ENCODE results near the gene RCL1.

The RCL1 gene

GRCh38 chr9:4890242-4890641 lies 97.5 kb downstream of the RCL1 start:
- TF ChIP-seq TAF1 (IDR thresholded peaks at IDR 0.05; ENCODE audit: borderline replicate concordance, insufficient read depth, low read length) (no peak), FOXP2 (optimal IDR thresholded peaks at IDR 0.05; ENCODE audit: borderline replicate concordance, extremely low read depth, extremely low read length, insufficient read depth) (no peak), POLR2AphosphoS5 (IDR thresholded peaks at IDR 0.05; ENCODE audit: low read depth, low read length) (no peak), SIN3A (IDR thresholded peaks at IDR 0.05; ENCODE audit: borderline replicate concordance, insufficient read depth, low read length) (no peak), REST (IDR thresholded peaks at IDR 0.05; ENCODE audit: insufficient read depth in 1 of 2, low read depth in 2 of 2, low read length in 2 of 2) (no peak)

GRCh38 chr9:4890929-4891328 lies 98.2 kb downstream of the RCL1 start:
- TF ChIP-seq SIN3A (IDR thresholded peaks at IDR 0.05; ENCODE audit: borderline replicate concordance, insufficient read depth, low read length) (no peak), TAF1 (IDR thresholded peaks at IDR 0.05; ENCODE audit: borderline replicate concordance, insufficient read depth, low read length) (no peak), FOXP2 (optimal IDR thresholded peaks at IDR 0.05; ENCODE audit: borderline replicate concordance, extremely low read depth, extremely low read length, insufficient read depth) (no peak), POLR2AphosphoS5 (IDR thresholded peaks at IDR 0.05; ENCODE audit: low read depth, low read length) (no peak), REST (IDR thresholded peaks at IDR 0.05; ENCODE audit: insufficient read depth in 1 of 2, low read depth in 2 of 2, low read length in 2 of 2) (no peak)

GRCh38 chr9:4891674-4892073 lies 98.9 kb downstream of the RCL1 start:
- no peak for TF ChIP-seq SIN3A (IDR thresholded peaks at IDR 0.05; ENCODE audit: borderline replicate concordance, insufficient read depth, low read length)
- no peak for TF ChIP-seq POLR2AphosphoS5 (IDR thresholded peaks at IDR 0.05; ENCODE audit: low read depth, low read length)
- no peak for TF ChIP-seq FOXP2 (optimal IDR thresholded peaks at IDR 0.05; ENCODE audit: borderline replicate concordance, extremely low read depth, extremely low read length, insufficient read depth)
- no peak for TF ChIP-seq REST (IDR thresholded peaks at IDR 0.05; ENCODE audit: insufficient read depth in 1 of 2, low read depth in 2 of 2, low read length in 2 of 2)
- no peak for TF ChIP-seq TAF1 (IDR thresholded peaks at IDR 0.05; ENCODE audit: borderline replicate concordance, insufficient read depth, low read length)

GRCh38 chr9:4892501-4893194 lies 99.9 kb downstream of the RCL1 start:
- TF ChIP-seq FOXP2 (optimal IDR thresholded peaks at IDR 0.05; ENCODE audit: borderline replicate concordance, extremely low read depth, extremely low read length, insufficient read depth) (no peak), SIN3A (IDR thresholded peaks at IDR 0.05; ENCODE audit: borderline replicate concordance, insufficient read depth, low read length) (no peak), REST (IDR thresholded peaks at IDR 0.05; ENCODE audit: insufficient read depth in 1 of 2, low read depth in 2 of 2, low read length in 2 of 2) (no peak), POLR2AphosphoS5 (IDR thresholded peaks at IDR 0.05; ENCODE audit: low read depth, low read length) (no peak), TAF1 (IDR thresholded peaks at IDR 0.05; ENCODE audit: borderline replicate concordance, insufficient read depth, low read length) (no peak)

Measured in PFSK-1 (cell line).